22Rv1 (cell line): Measurements from ENCODE around the gene SERPINB8.
"Not testable (repeated sequence)": the region's sequence is repeated elsewhere in the genome, so short reads cannot be mapped to it uniquely, and the experiment has no call there.

ENCODE experiments used
- H3K27ac ChIP-seq: fragments of 450-650 bp; 2 replicates; pipeline ENCODE4 v1.5.1; 2017
- CTCF ChIP-seq: fragments of 450-650 bp; IDR thresholded peaks from 2 replicates; pipeline ENCODE4 v1.5.1; 2017; ENCODE audit warnings: mild to moderate bottlenecking
- ZFX ChIP-seq: fragments of 450-650 bp; IDR thresholded peaks from 2 replicates; pipeline ENCODE4 v1.6.1; 2017; ENCODE audit warnings: antibody characterized with exemption, borderline replicate concordance

Gene SERPINB8

GRCh38 chr18:63969942-63970808 is at the start of gene SERPINB8:
Gene SERPINB8 (plus strand): TSS chr18:63970081. CDS start chr18:63978309, 8,228 bp downstream.
- H3K27ac ChIP-seq, result peak within 1 kb of the TSS; percentile 91
- no peak for TF ChIP-seq CTCF
- TF ChIP-seq ZFX, result no peak

- H3K27ac ChIP-seq, result no peak overlapping the region
- TF ChIP-seq CTCF, result no peak
Observed at GRCh38 chr18:63922049-63922448, 47.8 kb upstream of the SERPINB8 start.

- H3K27ac ChIP-seq, result no peak overlapping the region
- TF ChIP-seq CTCF (no peak), ZFX (no peak)
Observed at GRCh38 chr18:63924551-63924950, 45.3 kb upstream of the SERPINB8 start.

GRCh38 chr18:63928331-63928730 is 41.5 kb upstream of the SERPINB8 start:
- no peak overlapping the region for H3K27ac ChIP-seq
- TF ChIP-seq ZFX, result no peak
- TF ChIP-seq CTCF, result no peak

GRCh38 chr18:63929369-63929768 is 40.5 kb upstream of the SERPINB8 start:
- not testable (repeated sequence) for H3K27ac ChIP-seq

- TF ChIP-seq ZFX (no peak), CTCF (no peak)
- H3K27ac ChIP-seq, result no peak overlapping the region
Observed at GRCh38 chr18:63930773-63931354, 39.0 kb upstream of the SERPINB8 start.

GRCh38 chr18:63936156-63936931 is 33.5 kb upstream of the SERPINB8 start:
- TF ChIP-seq CTCF (peak; percentile 94), ZFX (no peak)
- no peak overlapping the region for H3K27ac ChIP-seq
